GM18499 (cell line): Measurements from ENCODE around the gene SMAD5.

Experiments
- ATAC-seq: cut with Tn5 transposase; IDR thresholded peaks from one replicate; pipeline ENCODE4 v1.9.1; 2021; ENCODE audit warnings: moderate number of reproducible peaks; ENCODE audit not compliant: insufficient read depth, unreplicated experiment

SMAD5 gene

GRCh38 chr5:136212252-136212721, 79.6 kb downstream of the SMAD5 start:
- no peak for ATAC-seq

- ATAC-seq: no peak
These were observed 81.4 kb downstream of the SMAD5 start for GRCh38 chr5:136213919-136214493.

- ATAC-seq: no peak
These were observed 83.2 kb downstream of the SMAD5 start for GRCh38 chr5:136215812-136216211.

- ATAC-seq: no peak
These were observed 83.6 kb downstream of the SMAD5 start for GRCh38 chr5:136216230-136216629.

GRCh38 chr5:136221340-136221739, 88.7 kb downstream of the SMAD5 start:
- ATAC-seq: no peak

GRCh38 chr5:136222580-136223235, 90.1 kb downstream of the SMAD5 start:
- ATAC-seq: no peak

GRCh38 chr5:136225796-136226195, 93.2 kb downstream of the SMAD5 start:
- ATAC-seq: no peak

GRCh38 chr5:136226401-136226800, 93.8 kb downstream of the SMAD5 start:
- no peak for ATAC-seq

GRCh38 chr5:136228136-136228757, 95.6 kb downstream of the SMAD5 start:
- ATAC-seq: no peak

- ATAC-seq: no peak
These were observed 97.5 kb downstream of the SMAD5 start for GRCh38 chr5:136230176-136230575.

GRCh38 chr5:136232316-136232715, 99.7 kb downstream of the SMAD5 start:
- no peak for ATAC-seq
